Hepatic stellate cell (primary cell): ENCODE measurements around the gene UBL5.
A peak's percentile ranks its signal among the peaks of the same experiment; 100 is the strongest.
"Not testable (repeated sequence)": the region's sequence is repeated elsewhere in the genome, so short reads cannot be mapped to it uniquely, and the experiment has no call there.

ENCODE experiments used
- DNase-seq: peaks from one replicate; pipeline ENCODE4 v3.0.0; 2011; ENCODE audit warnings: low spot score

Gene UBL5

DNA sequence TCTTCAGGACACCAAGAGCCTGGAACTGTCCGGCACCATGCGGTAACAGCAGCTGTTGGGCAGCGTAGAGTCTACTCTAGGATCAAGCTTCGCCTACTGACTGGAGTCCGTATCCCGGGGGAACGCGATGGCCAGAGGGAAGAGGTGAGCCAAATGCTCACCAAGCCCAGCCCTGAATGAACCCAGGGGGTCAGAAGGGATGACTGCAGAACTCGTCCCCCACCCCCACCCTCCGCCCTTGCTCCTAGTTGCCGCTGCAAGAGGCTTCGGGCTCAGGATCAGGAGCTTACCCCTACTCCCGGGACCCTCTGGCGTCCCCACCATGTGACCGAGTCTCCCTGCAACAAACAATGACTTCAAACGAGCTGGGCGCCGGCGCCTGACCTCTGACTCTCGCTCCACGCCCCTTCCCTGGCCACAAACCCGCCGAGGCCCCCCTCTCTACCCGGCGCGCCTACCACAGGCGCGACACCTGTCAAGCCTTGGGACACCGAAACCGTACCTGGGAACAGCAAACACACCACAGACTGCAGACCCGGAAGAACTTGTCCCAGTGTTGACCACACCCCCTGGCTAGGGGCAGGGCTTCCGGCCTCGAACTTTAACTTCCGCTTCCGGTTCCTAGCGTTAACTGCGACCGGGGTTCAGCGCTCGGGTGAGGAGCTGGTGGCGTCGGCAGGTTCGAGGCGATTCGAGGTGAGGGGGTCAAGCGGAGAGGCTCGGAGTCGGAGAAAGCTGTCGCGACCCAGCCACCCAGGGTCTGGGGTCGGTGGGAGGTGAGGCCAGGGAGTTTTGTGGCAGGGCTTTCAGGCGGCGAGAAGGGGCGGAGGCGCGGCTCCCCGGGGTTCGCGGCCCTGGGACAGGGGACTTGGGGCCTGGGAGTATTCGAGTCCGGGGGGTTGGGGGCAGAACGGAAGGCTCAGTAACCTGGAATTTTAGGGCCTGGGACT, at the start of gene UBL5:
Gene UBL5 (plus strand): TSS at position 630 of the 950 bp plus-strand sequence. CDS start 420 bp downstream, outside the sequence.
- DNase-seq, result peak; percentile 97

DNA sequence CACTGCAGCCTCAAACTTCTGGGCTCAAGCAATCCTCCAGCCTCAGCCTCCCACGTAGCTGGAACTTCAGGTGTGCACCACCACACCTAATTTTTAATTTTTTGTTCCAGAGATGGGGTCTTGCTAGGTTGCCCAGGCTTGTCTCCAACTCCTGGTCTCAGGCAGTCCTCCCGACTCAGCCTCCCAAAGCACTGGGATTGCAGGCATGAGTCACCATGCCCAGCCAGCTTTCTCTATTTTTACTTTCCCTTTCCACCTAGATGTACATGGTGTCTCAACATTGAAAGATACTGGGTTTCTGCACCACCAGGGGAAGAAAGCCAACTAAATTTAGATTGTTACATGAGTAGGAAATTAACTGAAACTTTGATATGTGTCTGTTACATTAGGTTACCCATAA, 45.4 kb upstream of the UBL5 start:
- no peak for DNase-seq

DNA sequence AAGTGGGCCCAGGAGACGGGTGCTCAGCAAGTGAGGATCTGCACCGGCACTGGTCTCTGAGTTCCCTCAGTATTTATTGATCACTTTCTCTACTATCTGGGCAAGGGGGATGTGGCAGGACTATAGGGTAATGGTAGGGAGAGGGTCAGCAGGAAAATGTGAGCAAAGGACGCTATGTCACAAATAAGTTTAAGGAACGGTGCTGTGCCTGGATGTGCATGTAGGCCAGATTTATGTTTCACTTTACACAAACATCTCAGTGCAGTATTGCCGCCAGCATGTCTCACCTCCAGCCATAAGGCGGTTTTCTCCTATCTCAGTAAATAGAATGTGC, 43.6 kb upstream of the UBL5 start:
- not testable (repeated sequence) for DNase-seq

DNA sequence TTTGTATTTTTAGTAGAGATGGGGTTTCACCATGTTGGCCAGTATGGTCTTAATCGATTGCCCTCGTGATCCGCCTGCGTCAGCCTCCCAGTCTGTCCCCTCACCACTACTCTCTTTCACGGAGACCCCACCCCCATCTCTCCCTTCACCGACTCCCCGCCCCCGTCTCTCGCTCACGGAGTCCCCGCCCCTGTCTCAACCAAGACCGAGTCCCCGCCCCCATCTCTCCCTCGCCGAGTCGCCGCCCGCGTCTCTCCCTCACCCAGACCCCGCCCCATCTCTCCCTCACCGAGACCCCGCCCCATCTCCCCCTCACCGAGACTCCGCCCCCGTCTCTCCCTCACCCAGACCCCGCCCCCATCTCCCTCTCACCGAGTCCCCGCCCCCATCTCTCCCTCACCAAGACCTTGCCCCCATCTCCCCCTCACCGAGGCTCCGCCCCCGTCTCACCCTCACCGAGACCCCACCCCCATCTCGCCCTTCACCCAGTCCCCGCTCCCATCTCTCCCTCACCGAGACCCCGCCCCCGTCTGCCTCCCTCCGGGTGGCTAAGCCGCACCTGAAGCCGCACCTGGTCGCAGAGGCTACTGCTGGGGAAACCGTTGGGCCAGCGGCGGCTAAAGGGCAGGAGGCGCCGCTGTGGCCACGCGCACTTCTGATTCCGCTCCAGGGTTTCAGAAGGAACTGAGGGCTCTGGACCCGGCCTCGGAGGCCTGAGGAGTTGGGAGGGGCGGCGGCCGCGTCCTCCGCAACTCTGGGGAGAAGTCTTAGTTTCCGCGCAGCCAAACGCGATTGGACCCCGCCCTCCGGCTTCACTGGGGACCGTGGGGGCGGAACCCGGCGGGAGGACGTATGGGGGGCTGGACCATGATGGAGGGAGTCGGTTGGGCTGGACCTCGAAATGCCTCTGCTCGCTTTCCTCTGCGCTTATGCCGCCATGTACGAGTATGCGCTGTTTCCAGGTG, 42.1 kb upstream of the UBL5 start:
- peak; percentile 95 for DNase-seq

DNA sequence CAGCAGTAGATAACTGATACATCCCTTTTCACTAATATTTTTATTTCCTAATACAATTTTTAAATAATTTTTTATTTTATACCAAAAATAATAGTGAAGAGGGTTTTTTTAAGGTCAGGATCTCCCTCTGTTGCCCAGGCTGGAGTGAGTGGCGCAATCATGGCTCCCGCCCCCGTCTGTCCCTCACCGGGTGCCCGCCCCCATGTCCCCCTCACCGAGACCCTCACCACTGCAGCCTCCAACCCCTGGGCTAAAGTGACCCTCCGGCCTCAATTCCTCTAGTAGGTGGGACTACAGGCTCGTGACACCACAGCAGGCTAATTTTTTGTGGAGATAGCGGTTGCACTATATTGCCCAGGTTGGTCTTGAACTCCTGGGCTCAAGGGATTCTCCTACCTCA, 41.4 kb upstream of the UBL5 start:
- no peak for DNase-seq

DNA sequence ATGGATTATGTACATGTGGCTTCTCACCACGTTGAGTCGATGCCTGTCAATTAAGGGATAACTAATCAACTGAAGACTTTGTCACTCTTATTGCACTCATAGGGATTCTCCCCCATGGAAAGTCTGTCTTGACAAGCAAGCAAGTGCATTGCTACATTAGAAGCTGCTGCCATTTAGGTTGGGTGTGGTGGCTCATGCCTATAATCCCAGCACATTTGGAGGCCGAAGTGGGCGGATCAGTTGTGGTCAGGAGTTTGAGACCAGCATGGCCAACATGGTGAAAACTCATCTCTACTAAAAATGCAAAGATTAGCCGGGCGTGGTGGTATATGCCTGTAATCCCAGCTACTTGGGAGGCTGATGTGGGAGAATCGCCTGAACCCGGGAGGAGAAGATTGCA, 40.9 kb upstream of the UBL5 start:
- no peak for DNase-seq

DNA sequence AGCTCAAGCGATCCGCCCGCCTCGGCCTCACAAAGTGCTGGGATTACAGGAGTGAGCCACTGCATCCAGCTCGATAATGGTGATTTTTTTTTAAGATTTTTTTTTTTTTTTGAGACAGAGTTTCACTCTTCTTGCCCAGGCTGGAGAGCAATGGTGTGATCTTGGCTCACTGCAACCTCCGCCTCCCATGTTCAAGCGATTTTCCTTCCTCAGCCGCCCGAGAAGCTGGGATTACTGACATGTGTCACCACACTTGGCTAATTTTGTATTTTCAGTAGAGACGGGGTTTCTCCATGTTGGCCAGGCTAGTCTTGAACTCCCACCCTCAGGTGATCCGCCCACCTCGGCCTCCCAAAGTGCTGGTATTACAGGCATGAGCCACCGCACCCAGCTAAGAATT, 39.1 kb upstream of the UBL5 start:
- DNase-seq, result not testable (repeated sequence)

DNA sequence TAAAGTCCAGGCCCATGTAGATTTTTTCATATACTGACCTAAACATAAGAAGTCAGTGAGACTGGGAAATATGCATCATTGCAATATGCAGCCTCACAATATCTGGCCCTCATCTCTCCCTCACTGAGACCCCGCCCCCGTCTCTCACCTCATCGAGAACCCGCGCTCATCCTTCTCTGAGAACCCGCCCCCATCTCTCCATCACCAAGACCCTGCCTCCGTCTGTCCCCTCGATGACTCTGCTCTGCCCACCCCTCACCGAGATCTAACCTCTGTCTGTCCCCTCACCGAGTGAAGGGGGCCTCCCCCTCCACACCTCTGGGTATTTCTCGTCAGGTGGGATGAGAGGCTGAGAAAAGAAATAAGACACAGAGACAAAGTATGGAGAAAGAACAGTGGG, 38.7 kb upstream of the UBL5 start:
- DNase-seq, result no peak

DNA sequence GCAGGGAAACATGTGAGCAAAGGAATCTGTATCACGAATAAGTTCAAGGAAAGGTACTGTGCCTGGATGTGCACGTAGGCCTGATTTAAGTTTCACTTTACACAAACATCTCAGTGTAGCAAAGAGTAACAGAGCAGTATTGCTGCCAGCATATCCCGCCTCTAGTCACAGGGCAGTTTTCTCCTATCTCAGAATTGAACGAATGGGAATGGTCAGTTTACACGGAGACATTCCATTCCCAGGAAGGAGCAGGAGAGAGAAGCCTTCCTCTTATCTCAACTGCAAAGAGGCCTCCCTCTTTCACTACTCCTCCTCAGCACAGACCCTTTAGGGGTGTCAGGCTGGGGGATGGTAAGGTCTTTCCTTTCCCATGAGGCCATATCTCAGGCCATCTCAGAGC, 38.1 kb upstream of the UBL5 start:
- not testable (repeated sequence) for DNase-seq

DNA sequence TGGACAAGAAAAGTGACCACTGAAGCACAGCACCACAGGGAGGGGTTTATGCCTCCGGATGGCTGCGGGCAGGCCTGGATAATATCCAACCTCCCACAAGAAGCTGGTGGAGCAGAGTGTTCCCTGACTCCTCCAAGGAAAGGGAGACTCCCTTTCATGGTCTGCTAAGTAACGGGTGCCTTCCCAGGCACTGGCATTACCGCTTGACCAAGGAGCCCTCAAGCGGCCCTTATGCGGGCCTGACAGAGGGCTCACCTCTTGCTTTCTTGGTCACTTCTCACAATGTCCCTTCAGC, 36.7 kb upstream of the UBL5 start:
- DNase-seq, result not testable (repeated sequence)

DNA sequence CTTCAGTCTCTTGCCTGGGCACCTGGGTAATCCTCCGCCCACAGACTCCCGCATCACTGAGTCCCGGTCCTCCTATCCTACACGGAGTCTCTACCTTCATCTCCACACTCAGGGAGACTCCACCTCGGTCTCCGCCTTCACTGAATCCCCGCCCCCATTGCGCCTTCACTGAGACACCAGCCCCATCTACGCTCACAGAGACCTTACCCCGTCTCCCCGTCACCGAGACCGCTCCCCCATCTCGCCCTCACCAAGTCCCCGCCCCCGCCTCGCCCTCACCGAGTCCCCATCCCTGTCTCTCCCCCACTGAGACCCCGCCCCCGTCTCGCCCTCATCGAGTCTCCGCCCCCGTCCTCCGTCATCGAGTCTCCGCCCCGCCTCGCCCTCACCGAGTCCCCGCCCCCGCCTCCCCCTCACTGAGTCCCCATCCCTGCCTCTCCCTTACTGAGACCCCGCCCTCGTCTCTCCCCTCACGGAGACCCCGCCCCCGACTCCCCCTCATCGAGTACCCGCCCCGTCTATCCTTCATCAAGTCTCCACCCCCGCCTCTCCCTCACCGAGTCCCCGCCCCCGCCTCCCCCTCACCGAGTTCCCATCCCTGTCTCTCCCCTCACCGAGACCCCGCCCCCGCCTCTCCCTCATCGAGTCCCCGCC, 36.0 kb upstream of the UBL5 start:
- DNase-seq, result peak; percentile 94

DNA sequence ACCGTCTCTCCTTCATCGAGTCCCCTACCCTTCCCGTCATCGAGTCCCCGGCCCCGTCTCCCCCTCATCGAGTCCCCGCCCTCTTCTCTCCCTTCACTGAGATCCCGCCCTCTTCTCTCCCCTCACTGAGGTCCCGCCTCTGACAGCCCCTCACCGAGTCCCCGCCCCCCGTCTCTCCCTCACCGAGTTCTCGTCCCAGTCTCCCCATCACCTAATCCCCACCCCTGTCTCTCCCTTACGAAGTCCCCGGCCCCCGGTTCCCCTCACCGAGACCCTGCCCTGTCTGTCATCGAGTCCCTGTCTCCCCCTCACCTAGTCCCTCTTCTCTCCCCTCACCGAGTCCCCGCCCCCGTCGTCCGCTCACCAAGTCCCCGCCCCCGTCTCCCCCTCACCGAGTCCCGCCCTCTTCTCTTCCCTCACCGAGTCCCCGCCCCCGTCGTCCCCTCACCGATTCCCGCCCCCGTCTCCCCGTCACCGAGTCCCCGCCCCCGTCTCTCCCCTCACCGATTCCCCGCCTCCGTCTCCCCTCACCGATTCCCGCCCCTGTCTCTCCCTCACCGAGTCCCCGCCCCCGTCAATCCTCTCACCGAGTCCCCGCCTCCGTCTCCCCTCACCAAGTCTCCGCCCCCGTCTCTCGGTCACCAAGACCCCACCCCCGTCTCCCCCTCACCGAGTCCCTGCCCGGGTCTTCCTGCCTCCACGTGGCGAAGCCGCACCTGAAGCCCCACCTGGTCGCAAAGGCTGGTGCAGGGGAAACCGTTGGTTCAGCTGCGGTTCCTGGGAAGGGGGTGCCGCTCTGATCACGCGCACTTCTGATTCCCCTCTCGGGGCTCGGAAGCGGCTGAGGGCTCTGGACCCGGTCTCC, 35.3 kb upstream of the UBL5 start:
- DNase-seq, result peak; percentile 90

DNA sequence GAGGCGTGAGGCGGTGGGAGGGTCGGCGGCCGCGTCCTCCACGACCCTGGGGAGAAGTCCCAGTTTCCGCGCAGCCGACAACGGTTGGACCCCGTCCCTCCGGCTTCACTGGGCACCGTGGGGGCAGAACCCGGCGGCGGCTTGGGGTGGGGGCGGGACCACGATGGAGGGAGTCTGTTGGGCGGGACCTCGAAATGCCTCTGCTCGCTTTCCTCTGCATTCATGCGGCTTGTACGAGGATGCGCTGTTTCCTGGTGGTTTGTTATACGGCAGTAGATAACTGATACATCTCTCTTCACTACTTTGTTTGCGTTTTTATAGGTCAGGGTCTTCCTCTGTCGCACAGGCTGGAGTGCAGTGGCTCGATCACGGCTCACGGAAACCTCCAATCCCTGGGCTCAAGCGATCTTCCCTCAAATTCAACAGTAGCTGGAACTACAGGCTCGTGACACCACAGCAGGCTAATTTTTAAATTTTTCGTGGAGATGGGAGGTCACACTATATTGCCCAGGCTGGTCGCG, 34.6 kb upstream of the UBL5 start:
- peak; percentile 24 for DNase-seq

DNA sequence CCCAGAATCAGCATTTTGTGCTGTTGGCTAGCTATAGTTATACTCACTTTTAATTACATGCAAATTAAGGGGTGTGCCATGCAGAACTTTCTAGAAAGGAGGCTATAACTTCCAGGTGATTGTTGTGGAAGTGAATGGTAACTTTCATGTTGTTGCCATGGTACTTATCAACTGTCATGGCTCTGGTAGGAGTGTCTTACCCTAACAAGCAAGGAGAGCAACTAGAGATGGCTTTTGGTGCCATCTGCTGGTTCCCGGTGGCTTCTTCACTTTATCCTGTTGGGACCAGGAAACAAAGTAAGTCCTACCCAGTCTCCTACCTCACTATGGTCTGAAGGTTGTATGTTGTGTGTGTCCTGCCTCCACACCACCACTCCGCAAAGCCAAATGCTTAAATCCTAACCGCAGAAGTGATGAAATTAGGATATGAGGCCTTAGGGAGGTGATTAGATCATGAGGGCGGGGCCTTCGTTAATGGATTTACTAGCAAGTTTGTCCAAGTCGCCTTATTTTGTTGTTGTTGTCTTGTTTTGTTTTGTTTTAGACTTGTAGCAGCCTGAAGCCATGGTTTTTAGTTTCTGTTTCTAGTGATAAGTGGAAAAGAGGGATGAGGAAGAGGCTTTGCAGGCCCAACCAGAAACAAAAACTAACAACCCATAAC, 31.5 kb upstream of the UBL5 start:
- peak; percentile 76 for DNase-seq

DNA sequence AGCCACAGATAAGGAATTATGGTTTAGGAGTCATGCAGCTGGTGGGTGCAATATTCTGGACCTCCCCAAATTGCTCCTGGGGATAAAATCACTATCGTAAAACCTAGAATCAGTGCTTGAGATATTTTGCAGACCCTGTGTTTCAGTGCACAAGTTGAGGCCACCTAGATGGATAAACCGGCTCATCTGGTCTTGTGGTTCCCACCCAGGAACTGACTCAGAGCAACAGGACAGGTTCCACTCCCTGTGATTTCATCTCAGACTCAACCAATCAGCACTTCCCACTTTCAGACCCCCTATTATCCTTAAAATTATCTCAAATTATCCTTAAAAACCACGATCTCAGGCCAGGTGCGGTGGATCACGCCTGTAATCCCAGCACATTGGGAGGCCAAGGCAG, 29.8 kb upstream of the UBL5 start:
- no peak for DNase-seq

DNA sequence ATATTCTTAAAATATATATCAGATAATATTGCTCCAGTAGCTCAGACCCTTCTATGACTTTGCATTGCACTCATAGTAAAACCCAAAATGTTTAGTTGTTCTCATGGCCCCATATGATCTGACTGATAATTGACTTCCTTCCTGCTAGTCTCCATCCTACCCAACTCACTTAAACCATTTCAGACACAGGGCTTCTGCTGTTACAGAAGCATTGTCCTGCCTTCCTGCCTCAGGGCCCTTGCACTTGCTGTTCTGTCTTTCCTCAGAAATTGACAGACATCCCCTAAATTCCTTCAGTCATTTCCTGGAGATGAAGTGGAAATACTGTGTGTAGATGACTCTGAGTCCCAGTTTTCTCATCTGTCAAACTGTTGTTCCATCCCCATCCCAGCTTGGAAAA, 28.6 kb upstream of the UBL5 start:
- DNase-seq, result no peak

DNA sequence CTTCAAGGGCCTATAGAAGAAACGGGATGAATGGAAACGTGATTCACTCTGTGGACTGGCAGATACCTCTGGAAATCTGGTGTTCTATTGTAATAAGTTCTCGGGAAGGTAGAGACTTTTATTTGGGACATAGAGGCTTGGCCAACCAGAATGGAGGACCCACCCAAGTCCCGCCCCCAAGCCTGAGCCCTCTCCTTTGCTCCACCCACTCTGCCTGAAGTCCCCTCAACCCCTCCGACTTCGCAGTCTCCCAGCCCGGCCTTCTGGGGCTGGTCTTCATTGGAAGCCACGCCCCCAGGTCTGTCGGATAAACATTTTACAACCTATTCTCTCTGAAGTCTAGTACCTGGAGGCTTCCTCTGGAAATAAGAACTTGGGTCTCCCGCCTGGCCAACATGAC, 25.7 kb upstream of the UBL5 start:
- no peak for DNase-seq

DNA sequence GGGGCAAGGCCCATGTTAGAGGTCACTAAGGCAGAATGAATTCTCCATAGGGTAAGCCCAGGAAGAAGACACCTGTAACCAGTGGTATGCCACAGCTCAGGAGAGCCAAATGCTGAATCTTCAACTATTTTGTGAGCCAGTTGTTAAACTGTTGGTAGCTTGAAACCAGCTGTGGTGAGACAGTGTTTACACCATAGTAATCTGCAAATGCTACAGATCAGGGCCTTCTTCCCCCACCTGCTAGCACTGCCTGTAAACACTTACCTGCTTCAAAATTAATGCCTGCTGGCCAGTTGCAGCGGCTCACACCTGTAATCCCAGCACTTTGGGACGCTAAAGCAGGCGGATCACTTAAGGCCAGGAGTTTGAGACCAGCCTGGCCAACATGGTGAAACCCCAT, 20.9 kb upstream of the UBL5 start:
- DNase-seq, result no peak

DNA sequence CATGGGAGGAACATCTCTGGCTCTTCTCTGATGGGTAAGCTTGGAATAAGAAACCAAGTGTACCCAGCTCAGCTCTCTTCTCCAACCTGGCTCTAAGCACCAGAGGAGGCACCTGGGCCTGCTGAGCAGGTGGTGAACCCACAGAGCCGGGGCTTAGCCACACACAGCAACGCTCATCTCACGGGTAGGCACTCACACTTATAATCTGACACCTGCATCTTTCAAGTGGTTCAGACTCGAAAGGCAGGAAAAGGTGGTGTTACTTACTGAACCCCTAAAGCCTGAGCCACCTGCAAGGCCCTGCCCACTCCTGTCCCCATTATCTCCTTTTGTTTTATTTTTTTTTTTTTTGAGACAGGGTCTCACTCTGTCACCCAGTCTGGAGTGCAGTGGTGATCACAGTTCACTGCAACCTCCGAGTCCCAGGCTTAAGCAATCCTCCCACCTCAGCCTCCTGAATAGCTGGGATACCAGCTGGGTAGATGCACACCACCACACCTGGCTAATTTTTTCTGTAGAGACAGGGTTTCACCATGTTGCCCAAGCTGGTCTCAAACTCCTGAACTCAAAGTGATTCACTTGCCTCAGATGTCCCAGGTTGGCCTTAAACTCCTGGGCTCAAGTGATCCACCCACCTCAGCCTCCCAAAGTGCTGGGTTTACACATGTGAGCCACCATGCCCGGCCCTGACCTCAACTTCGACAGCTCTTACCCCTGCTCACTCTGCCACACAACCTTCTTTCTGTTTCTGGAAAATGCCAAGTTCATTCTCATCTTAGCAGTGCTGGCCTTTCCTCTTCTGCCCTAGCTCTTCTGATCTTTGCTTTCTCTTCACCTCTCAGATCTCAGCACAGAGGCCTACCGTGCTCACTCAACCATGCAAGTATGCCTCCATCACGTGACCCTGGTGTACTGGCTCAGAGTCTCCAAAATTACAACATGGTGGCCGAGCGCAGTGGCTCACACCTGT, 18.6 kb upstream of the UBL5 start:
- DNase-seq, result no peak

DNA sequence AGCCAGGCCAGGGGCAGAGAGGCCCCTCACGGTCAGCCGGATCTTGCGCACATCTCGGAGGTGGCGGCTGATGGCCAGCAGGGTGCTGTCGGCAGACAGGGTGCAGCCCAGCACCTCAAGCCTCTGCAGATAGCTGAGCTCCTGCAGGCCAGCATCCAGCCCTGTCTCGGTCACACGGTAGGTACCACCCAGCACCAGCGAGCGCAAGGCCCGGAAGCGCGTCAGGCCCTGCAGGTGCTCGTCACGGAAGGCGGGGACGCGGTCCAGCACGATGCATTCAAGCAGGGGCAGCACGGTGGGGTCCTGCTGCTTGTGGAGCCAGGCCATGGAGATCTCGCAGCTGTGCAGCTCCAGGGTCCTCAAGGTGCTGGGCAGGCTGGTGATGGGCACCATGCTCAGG, 16.6 kb upstream of the UBL5 start:
- no peak for DNase-seq
